ENCODE data around the gene LAMA2. TPM values are rescaled to one million over a fixed set of nuclear protein-coding genes. Genes with fewer than 3 reads are reported as not detected.

The LAMA2 gene
- total RNA-seq, 3 donors from 2014 or later (not counting 1 experiment from before 2014, with no cell fraction given): 2.1 to 5.3 (median 3.6) TPM

DNA sequence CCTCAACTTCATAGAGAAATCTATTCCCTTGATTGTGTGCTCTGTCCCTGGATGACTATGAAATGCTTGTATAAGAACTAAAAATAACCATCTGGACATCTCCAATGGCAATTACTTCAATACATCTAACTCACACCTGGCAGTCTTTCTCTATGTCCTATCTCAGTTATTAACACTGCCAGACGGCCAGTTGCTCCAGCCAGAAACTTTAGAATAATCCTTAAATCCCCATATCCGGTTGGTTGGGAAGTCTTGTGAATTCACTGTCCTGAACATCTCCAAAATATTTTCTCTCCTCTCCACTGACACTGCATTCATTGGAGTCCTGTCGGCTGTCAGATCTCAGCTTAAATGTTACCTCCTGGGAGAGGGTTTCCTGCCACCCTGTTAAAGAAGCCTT lies 12.2 kb upstream of the LAMA2 start:
- intact Hi-C loops (cut with micrococcal nuclease): no loop called here
- Mint-ChIP-seq H3K27me3 (ENCODE audit: low read depth in 2 of 2) (no peaks in the 10 kb centered on the region), H3K27ac (no peak overlapping the region), H3K36me3 (no peaks in the 10 kb centered on the region), H3K4me3 (no peak overlapping the region), H3K4me1 (no peaks in the 10 kb centered on the region), H3K9me3 (peaks cover 3 to 4% of the 10 kb centered on the region in 2 donors)
- no peak overlapping the region for H3K4me3 ChIP-seq (ENCODE audit: low read length)
- TF ChIP-seq, protein P1, sequence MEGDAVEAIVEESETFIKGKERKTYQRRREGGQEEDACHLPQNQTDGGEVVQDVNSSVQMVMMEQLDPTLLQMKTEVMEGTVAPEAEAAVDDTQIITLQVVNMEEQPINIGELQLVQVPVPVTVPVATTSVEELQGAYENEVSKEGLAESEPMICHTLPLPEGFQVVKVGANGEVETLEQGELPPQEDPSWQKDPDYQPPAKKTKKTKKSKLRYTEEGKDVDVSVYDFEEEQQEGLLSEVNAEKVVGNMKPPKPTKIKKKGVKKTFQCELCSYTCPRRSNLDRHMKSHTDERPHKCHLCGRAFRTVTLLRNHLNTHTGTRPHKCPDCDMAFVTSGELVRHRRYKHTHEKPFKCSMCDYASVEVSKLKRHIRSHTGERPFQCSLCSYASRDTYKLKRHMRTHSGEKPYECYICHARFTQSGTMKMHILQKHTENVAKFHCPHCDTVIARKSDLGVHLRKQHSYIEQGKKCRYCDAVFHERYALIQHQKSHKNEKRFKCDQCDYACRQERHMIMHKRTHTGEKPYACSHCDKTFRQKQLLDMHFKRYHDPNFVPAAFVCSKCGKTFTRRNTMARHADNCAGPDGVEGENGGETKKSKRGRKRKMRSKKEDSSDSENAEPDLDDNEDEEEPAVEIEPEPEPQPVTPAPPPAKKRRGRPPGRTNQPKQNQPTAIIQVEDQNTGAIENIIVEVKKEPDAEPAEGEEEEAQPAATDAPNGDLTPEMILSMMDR (IDR thresholded peaks at IDR 0.05): no peak
- no peaks in the 10 kb centered on the region for H3K27me3 ChIP-seq (ENCODE audit: control insufficient read depth, insufficient read depth, low read length)
- WGBS (ENCODE audit: insufficient coverage): 88% methylated on average over 3 of the region's 3 CpGs
- ATAC-seq (no peak), DNase-seq (no peak)
- H3K4me1 ChIP-seq (ENCODE audit: control insufficient read depth, insufficient read depth, low read length): no peaks in the 10 kb centered on the region
- no peaks in the 10 kb centered on the region for H3K36me3 ChIP-seq (ENCODE audit: control insufficient read depth, insufficient read depth, low read length)
- no peak overlapping the region for H3K27ac ChIP-seq (ENCODE audit: low read length)
- H3K9me3 ChIP-seq (ENCODE audit: control insufficient read depth, insufficient read depth, low read length): no peaks in the 10 kb centered on the region

DNA sequence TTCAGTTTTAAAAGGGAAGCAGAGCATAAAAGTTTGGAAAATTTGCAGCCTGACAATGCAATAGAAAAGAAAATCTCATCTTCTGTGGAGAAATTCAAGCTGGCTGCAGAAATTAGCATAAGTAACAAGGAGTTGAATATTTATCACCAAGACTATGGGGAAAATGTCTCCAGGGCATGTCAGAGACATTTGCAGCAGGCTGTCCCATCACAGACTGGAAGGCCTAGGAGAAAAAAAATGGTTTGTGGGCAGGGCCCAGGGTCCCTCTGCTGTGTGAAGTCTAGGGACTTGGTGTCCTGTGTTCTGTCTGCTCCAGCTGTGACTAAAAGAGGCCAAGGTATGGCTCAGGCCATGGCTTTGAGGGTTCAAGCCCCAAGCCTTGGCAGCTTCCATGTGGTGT lies 8.1 kb upstream of the LAMA2 start:
- no peaks in the 10 kb centered on the region for H3K36me3 ChIP-seq (ENCODE audit: control insufficient read depth, insufficient read depth, low read length)
- no peak for ATAC-seq
- Mint-ChIP-seq H3K4me1 (no peaks in the 10 kb centered on the region), H3K27ac (no peak overlapping the region), H3K36me3 (no peaks in the 10 kb centered on the region), H3K27me3 (ENCODE audit: low read depth in 2 of 2) (no peaks in the 10 kb centered on the region), H3K9me3 (peaks cover 0 to 4% of the 10 kb centered on the region in 2 donors), H3K4me3 (no peak overlapping the region)
- H3K27me3 ChIP-seq (ENCODE audit: control insufficient read depth, insufficient read depth, low read length): no peaks in the 10 kb centered on the region
- H3K4me3 ChIP-seq (ENCODE audit: low read length): no peak overlapping the region
- H3K4me1 ChIP-seq (ENCODE audit: control insufficient read depth, insufficient read depth, low read length): no peaks in the 10 kb centered on the region
- H3K27ac ChIP-seq (ENCODE audit: low read length): no peak overlapping the region
- TF ChIP-seq, protein P1 (IDR thresholded peaks at IDR 0.05): no peak
- intact Hi-C loops (cut with micrococcal nuclease): no loop called here
- no peaks in the 10 kb centered on the region for H3K9me3 ChIP-seq (ENCODE audit: control insufficient read depth, insufficient read depth, low read length)
- no peak for DNase-seq

GRCh38 chr6:128882560-128882959 lies 378 bp upstream of the LAMA2 start:
- no peak overlapping the region for H3K27ac Mint-ChIP-seq
- H3K4me3 ChIP-seq (ENCODE audit: low read length): no peak overlapping the region

DNA sequence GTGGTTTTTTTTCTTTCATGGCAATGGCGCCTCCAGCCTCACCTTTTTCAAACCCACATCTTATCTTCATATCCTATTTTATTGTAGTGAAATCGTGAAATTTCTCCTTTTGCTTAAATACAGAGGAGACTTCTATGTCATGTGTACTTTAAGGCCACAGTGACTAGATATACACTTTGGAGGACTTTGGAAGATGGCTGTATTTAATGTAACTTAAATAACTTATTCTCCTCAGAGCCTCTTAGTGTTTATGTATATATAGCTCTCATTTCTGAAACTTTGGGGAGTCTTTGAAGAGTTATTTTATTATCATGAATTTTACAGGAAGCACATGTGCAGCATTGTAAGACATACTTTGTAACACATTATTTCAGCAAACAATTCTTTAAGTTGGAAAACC lies 968 bp downstream of the LAMA2 start:
- Mint-ChIP-seq H3K36me3 (no peaks in the 10 kb centered on the region), H3K4me1 (no peaks in the 10 kb centered on the region), H3K9me3 (peaks cover 0 to 3% of the 10 kb centered on the region in 2 donors), H3K27ac (no peak overlapping the region), H3K4me3 (no peak overlapping the region), H3K27me3 (ENCODE audit: low read depth in 2 of 2) (peaks cover 11 to 18% of the 10 kb centered on the region in 2 donors)
- WGBS (ENCODE audit: insufficient coverage): no CpG with 5 or more reads among the region's 2 CpGs
- no peak for DNase-seq
- Histone ChIP-seq H3K27me3 (ENCODE audit: control insufficient read depth, insufficient read depth, low read length) (peaks cover 2% of the 10 kb centered on the region), H3K36me3 (ENCODE audit: control insufficient read depth, insufficient read depth, low read length) (no peaks in the 10 kb centered on the region), H3K9me3 (ENCODE audit: control insufficient read depth, insufficient read depth, low read length) (no peaks in the 10 kb centered on the region), H3K27ac (ENCODE audit: low read length) (no peak overlapping the region), H3K4me3 (ENCODE audit: low read length) (no peak overlapping the region), H3K4me1 (ENCODE audit: control insufficient read depth, insufficient read depth, low read length) (no peaks in the 10 kb centered on the region)
- TF ChIP-seq, protein P1 (IDR thresholded peaks at IDR 0.05): no peak
- intact Hi-C loops (cut with micrococcal nuclease): no loop called here
- ATAC-seq: no peak

More at GRCh38 chr6:128882560-128882959, 378 bp upstream of the LAMA2 start:
- peaks cover 2% of the 10 kb centered on the region for H3K27me3 ChIP-seq (ENCODE audit: control insufficient read depth, insufficient read depth, low read length)
- Mint-ChIP-seq H3K27me3 (ENCODE audit: low read depth in 2 of 2) (peaks cover 11 to 18% of the 10 kb centered on the region in 2 donors), H3K4me3 (no peak overlapping the region), H3K36me3 (no peaks in the 10 kb centered on the region), H3K4me1 (no peaks in the 10 kb centered on the region), H3K9me3 (peaks cover 0 to 2% of the 10 kb centered on the region in 2 donors)
- no peaks in the 10 kb centered on the region for H3K36me3 ChIP-seq (ENCODE audit: control insufficient read depth, insufficient read depth, low read length)
- intact Hi-C loops (cut with micrococcal nuclease): no loop called here
- DNase-seq (no peak), ATAC-seq (no peak)
- 48% methylated on average over 2 of the region's 2 CpGs for WGBS (ENCODE audit: insufficient coverage)
- H3K27ac ChIP-seq (ENCODE audit: low read length): no peak overlapping the region
- H3K9me3 ChIP-seq (ENCODE audit: control insufficient read depth, insufficient read depth, low read length): no peaks in the 10 kb centered on the region
- H3K4me1 ChIP-seq (ENCODE audit: control insufficient read depth, insufficient read depth, low read length): no peaks in the 10 kb centered on the region
- TF ChIP-seq, protein P1 (IDR thresholded peaks at IDR 0.05): no peak
